HG03521 (cell line): ENCODE measurements around the gene STK39.
A peak's percentile ranks its signal among the peaks of the same experiment; 100 is the strongest.

Experiments
- ATAC-seq: cut with Tn5 transposase; IDR thresholded peaks from one replicate; pipeline ENCODE4 v1.9.1; 2021; ENCODE audit warnings: mild to moderate bottlenecking, moderate library complexity; ENCODE audit not compliant: unreplicated experiment

Gene STK39

DNA sequence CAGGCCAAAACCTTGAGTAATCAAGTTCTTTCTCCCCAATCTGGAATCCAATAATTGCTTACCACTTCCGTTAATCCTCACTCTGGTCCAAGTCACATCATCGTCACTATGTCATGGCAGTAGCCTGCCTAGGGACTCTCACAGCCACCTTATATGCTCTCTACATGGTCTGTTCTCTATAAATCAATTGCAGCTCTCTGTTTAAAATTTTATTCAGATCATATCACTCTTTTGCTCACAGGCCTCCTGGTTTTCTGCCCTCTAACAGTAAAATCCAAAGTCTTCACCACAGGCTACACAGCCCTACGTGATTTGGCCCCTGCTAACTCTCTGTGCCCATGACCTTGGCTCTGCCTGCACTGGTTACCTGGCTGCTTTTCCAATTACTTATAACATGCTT lies 188.7 kb downstream of the STK39 start:
- no peak for ATAC-seq

DNA sequence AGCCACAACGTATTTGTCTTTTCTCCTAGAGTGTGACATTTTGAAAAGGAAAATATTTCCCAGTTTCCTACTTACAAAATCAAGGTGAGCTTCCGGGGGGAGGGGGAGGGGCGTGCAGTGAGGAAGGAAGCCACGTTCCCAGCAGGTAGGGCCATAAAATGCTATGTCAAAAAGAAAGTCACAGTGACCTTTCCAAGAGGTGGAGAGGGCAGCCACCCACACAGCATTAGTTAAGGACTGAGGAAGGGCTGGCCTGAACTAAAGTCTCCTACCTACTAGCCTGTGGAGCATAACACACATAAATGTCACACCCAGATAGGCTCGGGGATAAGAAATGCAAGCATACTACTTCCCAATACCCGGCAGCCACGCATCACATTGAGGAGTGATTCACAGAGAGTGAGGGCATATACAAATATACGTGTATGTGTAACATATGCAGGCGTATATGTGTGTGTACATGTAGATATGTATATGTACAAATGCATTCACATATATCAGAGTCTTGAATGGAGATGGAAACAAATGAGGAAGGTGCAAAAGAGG lies 191.1 kb downstream of the STK39 start:
- ATAC-seq: no peak

DNA sequence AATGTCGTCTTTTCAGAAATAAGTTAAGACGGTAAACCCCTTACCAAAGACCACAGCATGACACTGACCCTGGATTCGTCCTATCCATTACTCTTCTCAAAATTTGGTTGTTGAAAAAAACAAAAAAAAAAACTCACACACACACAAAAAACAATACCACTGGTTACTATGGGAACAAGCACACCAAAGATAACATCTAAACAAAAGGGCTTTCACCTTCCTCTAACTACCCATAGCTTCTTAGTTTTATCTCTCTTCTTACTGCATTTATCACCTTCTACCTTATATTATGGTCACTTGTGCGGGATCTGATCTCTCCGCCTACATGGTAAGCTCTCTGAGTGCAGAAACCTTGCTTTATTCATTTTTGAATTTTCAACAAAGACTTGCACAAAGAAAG lies 192.7 kb downstream of the STK39 start:
- no peak for ATAC-seq

DNA sequence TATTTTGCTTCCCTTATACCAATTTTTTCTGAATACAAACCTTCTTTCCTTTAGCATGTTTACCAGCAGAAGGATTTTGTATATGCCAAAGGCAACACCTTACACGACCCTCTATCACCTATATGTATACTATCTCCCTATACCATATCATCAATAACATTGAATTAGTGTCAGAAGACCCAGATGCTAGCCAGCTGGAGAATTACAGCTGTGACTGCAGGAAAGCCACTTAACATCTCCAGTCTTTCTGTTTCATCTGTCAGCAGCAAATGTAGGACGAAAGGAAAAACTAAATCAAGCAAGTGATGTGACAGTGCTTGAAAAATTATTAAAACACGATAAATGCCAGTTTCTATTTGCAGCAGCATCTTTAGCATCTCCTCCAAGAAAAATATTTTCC lies 193.7 kb downstream of the STK39 start:
- ATAC-seq: no peak

DNA sequence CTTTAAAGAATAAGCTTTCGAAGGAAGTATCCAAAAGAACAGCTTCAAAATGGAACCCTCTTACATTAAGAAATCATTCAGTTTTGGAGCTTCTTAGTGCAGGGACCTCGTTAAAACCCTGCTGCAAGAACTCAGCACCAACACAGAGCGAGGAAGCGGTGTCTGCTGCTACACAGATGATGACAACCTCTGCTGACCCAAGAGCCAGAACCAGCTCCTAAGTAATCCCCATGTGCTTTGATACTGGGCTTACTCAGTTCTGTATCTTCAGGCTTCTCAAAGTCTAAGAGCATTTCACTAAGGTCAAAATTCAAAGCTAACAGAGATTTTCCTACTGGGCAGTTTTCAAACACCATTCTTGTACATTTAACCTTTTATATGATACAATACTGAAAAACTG lies 194.6 kb downstream of the STK39 start:
- no peak for ATAC-seq

DNA sequence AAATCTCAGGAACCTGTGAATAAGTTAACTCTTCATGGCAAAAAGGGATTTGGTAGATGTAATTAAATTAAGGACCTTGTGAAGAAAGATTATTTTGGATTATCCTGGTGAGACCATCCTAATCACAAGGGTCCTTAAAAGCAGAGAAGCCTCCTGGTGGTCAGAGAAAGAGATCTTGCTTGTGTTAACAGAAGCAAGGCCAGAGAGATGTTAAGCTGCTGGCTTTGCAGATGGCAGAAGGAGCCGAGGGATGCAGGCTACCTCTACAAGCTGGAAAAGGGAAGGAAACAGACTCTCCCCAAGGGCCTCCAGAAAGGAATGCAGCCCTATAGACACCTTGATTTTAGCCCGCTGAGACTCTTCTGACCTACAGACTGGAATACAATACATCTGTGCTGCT lies 197.0 kb downstream of the STK39 start:
- ATAC-seq: no peak

DNA sequence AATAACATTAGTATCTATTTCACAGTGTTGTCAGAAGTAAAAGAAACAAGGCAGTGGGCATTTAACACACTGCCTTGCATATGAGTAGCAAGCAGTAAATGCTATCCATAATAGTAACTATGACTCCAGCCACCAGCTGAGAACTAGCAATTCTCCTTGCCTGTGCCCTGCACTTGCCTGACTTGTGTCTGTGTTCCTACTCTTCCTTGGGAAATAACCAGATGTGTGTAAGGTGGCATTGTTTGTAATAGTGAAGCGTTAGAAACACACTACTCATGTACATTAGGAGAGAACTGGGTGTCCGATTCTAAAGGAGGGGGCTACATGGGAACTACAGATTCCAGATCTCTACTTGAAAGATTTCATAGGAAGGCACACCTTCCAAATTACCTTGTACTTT lies 197.8 kb downstream of the STK39 start:
- no peak for ATAC-seq

DNA sequence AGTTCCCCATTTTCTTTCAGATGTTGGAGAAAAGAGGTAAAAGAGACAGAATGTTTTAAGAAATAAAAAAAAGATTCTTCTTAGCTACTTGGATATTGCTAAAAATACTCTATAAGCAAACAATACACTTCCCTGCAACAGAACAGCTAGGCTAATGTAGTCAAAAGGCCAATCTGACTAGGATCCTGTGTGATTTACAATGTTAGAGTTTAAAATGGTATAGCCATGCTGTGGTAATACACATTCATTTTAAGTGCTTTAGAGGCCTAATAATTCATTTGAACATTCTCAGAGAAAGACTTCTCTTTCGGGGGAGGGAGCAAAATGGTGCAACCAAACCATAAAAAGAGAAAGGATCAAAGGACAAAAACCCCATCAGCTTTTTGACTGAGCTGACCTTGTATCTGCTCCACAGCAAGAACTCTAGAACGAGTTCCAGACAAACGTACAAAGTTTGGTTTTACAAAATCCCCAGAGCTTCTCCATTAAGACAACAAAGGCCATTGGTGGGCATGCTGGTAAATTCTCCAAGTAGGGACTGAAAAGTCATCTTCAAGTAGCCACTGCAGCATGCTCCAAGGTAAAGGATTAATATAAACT lies 200.2 kb downstream of the STK39 start:
- no peak for ATAC-seq

DNA sequence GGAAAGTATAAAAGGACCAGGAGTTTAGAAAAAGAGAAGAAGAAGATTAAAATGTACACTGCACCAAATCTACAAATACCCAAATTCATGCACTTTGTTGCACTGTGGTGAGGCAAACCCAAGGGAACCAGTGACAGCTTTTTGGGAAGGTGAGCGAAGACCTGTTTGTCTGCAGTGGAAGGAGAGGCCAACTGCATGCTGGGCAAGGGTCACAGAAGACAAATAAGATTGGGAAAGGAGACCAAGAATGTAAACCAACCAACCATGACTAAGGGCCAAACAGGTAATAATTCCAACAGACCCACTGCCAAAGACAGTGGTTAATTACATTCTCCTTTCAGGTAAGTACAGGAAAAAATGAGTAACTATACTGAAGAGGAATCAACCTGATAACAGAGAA lies 202.8 kb downstream of the STK39 start:
- ATAC-seq: no peak

DNA sequence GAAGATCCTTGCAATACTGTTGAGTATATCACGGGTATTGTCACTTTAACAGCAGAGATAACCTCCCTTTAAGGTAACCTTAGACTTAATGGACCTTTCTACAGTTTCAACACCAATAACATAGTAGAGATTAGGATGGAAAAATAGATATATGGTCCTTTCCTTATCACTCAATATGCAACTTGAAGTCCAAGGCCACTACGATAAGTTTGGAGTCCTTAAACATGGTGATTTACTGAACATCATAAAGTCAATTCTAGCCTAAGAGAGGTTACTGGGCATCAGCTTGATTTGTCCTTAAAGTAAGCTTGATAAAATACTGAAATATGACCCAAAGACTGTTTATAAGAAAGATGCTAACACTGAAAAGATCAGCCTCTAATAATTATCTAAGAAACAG lies 203.2 kb downstream of the STK39 start:
- no peak for ATAC-seq

DNA sequence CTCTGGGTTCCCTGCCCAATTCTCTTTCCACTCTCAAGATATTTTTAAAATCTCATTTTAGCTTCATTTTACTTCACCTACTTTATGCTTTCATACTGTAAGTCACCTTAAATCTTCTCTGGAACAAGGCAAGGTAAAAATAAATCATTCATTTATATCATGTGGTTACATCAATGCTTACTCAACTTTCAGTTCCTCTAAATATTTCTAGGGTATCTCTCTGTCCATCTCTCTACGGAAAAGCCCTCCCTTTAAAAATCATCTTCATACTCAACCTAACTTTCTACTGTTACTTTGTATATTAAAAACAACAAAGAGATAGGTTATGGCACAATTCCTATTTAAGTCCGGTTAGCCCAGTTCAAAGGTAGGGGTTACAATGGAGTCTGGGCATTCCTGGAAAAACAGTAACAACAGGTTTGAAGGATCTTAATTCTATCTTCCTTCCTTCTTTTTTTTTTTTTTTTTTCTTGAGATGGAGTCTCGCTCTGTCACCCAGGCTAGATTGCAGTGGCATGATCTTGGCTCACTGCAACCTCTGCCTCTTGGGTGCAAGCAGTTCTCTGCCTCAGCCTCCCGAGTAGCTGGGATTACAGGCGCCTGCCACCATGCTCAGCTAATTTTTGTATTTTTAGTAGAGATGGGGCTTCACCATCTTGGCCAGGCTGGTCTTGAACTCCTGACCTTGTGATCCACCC lies 205.1 kb downstream of the STK39 start:
- peak; percentile 92 for ATAC-seq

DNA sequence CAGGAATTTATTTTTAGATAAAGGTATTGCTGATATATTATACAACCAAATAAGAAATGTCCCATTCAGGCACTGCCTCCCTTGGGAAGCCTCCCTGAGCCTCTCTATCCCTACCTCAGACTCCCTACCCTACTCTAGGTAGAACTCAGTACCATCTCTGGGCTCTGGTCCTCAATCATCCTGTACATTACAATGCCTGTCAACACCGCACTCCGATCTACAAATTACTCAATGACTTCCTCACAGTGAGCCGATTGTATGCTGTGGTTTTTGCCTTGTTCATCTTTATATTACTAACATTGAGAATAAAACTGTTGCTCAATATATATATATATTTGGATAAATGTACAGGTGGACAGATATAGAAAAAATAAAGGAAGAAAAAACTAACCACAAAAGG lies 207.5 kb downstream of the STK39 start:
- ATAC-seq: no peak

DNA sequence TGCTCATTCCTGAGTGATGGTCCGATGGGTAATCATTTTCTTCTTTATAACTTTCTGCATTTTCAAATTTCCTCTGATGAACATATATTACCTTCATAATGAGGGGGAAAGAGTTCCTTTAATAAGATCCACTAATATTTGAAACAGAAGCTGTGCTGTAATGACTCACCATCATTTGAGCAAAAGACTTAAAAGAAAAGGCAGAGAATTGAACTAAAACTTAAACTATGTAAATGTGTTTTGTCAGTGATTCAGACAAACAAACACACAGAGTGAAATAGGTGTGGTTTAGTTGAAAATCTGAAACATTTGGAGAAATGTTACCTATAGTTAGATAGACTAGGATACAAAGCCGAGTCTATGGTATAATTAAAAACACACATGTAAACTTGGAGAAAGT lies 209.6 kb downstream of the STK39 start:
- ATAC-seq: no peak

DNA sequence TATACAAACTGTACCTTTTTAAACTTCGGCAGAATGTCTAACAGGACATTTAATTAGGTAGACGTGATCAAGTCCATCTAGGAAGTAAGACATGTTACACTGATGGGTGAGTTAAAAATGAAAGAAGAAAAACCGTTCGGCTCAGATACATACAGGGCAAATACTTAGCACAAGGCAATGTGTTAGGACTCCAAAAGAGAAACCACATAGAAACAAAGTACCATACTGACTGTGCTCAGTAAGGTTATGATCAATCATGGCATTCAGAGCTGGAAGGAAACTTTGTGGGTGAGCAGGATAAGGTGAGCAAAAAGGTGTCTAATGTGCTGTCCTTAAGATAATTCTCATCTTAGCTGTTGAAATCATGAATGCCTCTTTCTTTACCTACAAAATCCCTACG lies 211.9 kb downstream of the STK39 start:
- ATAC-seq: peak; percentile 72

DNA sequence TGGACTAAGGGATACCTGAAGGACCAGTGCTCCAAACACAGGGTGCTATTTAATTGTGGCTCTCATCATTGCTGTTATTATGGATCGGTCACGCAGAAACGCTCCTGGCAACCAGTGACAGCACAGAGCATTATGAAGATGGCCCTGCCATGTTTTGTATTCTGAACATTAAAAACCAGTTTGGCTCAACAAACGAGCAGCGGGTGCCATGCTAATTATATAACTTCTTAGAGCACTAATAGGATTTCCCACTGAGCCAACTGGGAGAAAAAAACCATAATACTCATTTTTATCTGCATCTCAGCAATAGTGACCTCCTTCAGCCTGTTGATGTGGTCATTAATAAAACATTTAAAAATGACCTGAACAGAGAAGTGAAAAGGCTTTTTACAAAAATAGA lies 212.8 kb downstream of the STK39 start:
- no peak for ATAC-seq

DNA sequence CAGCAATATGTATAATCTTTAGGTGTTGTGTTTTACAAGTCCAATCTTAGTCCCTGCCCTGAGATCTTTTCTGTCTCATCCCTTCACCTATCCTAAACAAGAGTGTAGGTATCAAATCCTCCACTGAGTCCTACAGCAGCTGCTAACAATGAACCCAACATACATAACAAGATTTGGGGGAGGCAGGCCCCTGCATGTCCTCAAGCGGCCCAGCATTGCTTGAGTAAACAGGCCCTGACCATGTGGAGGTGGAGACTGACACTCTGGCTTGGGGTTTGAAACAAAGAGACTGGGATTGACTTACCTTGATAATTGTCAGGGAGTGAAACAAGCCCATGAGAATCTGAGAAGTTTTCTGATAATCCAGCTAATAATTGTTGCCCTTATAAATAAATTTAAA lies 213.4 kb downstream of the STK39 start:
- ATAC-seq: no peak

DNA sequence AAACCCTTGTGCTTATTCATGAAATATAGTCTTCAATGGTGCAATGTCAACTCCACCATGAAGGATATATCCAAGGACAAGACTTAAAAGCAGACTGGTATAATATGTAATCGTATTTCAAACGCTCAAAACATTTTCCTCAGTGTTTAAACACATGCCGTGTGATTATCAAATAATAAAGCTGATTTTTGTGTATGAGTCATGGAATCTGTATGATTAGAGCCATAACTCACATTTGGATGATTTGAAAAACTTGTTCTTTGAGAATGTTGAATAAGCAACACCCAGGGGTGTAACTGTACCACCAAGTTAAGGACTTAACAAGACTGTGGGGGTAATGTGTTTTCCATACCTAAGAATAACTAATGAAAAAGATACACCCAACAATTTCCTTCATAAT lies 215.3 kb downstream of the STK39 start:
- ATAC-seq: no peak

DNA sequence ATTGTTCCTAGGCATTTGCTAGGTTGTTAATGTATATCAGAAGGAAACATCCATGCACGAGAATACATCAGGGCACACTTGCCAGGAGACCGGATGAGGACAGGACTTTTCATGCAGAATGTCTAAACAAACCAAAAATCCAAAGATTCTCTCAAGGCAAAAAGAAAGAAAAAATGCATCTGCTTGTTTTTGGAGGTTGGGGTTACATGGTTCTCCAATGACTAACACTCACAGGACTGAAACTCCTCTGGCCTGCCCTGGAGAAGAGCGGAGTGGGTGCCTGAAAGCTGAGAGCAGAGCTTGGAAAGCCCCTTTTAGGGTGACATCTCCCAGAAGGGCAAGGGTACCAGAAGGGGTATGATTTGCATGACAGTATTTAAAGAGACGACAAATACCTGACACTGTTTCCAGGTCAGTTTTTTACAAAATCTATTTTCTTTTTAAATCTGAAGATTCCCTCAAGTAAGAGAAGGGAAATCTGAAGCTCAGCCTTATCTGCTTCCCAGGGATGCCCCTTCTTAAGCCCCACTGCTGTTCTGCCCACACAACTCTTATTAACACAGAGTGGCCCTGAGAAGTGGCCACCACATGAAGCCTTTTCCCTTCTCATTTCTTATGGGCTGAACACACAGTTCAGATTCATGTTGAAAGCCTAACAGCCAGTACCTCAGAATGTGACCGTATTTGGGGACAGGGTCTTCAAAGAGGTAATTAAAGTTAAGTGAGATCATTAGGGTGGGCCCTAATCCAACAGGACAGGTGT lies 216.4 kb downstream of the STK39 start:
- peak; percentile 62 for ATAC-seq

DNA sequence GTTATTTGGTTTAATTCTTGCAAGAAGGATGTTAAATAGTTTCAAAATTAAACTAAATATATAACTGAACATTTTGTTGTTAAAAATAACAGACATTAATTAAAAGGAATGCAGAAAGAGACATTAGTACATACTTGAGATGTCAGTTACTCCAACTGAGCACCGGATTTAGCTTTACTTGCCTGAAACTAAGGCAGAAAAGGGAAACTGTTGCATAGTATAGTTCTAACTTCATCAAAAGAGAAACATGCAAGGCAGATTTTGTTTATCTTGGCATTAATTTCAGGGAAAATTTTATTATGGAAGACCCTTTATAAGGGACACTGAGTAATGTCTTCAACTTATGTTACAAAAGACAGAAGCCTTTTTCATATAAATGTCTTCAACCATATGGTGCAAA lies 218.3 kb downstream of the STK39 start:
- ATAC-seq: no peak

DNA sequence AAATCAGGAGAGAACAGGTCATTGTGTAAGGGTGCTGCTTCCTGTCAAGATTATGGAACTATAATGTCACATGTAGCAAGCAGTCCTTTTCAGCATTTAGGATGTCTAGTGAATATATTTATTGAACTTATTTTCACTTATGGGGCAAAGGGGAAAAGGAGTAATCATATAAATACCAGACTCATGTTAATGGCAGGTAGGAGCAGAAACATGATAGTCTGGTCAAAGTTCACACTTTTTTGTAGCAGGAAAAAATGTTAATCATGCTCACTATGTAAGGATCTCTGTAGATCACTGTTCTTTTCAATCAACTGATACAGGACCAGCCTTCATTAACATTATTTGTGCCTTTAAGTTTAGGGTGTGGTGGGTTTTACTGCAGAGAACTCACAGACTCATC lies 219.0 kb downstream of the STK39 start:
- no peak for ATAC-seq

DNA sequence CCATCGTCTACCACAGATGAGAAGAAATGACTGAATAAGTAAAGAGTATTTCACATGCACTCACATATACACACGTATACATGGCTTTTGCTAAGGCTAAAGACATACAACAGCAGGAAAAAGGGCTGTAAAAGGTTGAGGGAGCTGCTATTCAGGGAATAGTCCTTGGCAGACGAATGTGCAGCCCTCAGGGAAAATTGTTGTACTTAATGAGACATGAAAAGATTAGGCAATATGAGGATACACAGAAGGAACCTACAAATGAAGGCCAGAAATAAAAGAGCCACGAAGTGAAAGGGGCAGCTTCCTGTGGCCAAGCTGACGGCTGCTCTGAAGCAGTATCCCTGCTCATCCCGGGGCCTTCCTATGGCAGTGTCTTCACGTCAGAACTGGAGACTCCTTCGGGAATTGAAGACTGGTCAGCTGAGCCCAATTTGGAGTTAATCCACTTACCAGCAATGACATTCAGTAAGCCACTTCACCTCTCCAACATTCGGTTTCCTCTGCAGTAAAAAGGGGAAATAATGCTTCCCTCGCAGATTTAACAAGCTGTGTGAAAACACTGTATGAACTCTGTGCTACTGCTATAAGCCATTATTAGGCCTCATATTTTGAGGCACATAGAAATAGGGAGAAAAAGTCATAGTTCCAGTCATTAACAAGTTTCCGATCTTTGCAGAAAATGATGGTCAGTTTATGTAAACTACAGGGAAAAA lies 221.8 kb downstream of the STK39 start:
- no peak for ATAC-seq
